ENCODE data around the gene NPAS2. TPM values are rescaled to one million over a fixed set of nuclear protein-coding genes. Genes with fewer than 3 reads are reported as not detected.

NPAS2 gene
- total RNA-seq, 1 experiment from 2014 or later: 20.4 TPM

GRCh38 chr2:101018934-101019333 is 199.0 kb downstream of the NPAS2 start:
- H3K27me3 ChIP-seq (ENCODE audit: insufficient read depth, low read length): no peaks in the 10 kb centered on the region
- no peak overlapping the region for H3K27ac ChIP-seq (ENCODE audit: low read depth, low read length)
- CTCF ChIA-PET: interaction anchor here (1.1 kb wide), 1 partner anchor 199 kb away, joined by 6 read pairs; no protein-coding TSS in a partner anchor
- BruUV-seq (replicated peaks): no TSS peak
- no peaks in the 10 kb centered on the region for H3K9me2 ChIP-seq (ENCODE audit: insufficient read depth)
- no peaks in the 10 kb centered on the region for H3K9me3 ChIP-seq (ENCODE audit: control insufficient read depth in 1 of 2, insufficient read depth in 1 of 2, low read depth in 1 of 2, low read length in 2 of 2)
- H2AFZ ChIP-seq (ENCODE audit: low read depth, low read length, poor library complexity, severe bottlenecking): no peak overlapping the region
- no peaks in the 10 kb centered on the region for H3K79me2 ChIP-seq (ENCODE audit: insufficient read depth, low read length)
- no peaks in the 10 kb centered on the region for H3K4me1 ChIP-seq (ENCODE audit: control insufficient read depth in 1 of 2, insufficient read depth in 2 of 2, low read length in 2 of 2)
- RAD21 ChIA-PET (ENCODE audit: low non-redundant PET in 1 of 2, low total read pairs in 2 of 2, uncharacterized antibody in 2 of 2, unreplicated experiment in 2 of 2): no interaction called here
- no peak for ATAC-seq
- TF ChIP-seq ATF3 (IDR thresholded peaks at IDR 0.05) (no peak), POLR2A (IDR thresholded peaks at IDR 0.05; ENCODE audit: borderline replicate concordance, extremely low read depth, insufficient read depth, insufficient read length) (no peak), SP1 (IDR thresholded peaks at IDR 0.05; ENCODE audit: low read depth) (no peak)
- DNase-seq (ENCODE audit: low read depth, low spot score): no peak
- H3K4me3 ChIP-seq (replicated peaks in 1 of 2; ENCODE audit: low read depth in 1 of 2, low read length in 2 of 2): no peak overlapping the region
- no peak overlapping the region for H3K4me2 ChIP-seq (ENCODE audit: low read length)
- POLR2A ChIA-PET: no interaction called here
- H3K36me3 ChIP-seq (ENCODE audit: control insufficient read depth in 1 of 2, insufficient read depth in 2 of 2, low read length in 2 of 2): peaks cover 33 to 37% of the 10 kb centered on the region in 2 experiments; a peak in 3 of 4 replicates
- intact Hi-C loops (cut with micrococcal nuclease): no loop called here
- H3K9ac ChIP-seq (ENCODE audit: low read length): no peak overlapping the region
- H4K20me1 ChIP-seq (ENCODE audit: insufficient read depth): no peaks in the 10 kb centered on the region

GRCh38 chr2:101022221-101022620 is 202.3 kb downstream of the NPAS2 start:
- intact Hi-C loops (cut with micrococcal nuclease): no loop called here
- Histone ChIP-seq H3K27me3 (ENCODE audit: insufficient read depth, low read length) (no peaks in the 10 kb centered on the region), H3K4me2 (ENCODE audit: low read length) (no peak overlapping the region), H3K79me2 (ENCODE audit: insufficient read depth, low read length) (no peaks in the 10 kb centered on the region), H2AFZ (ENCODE audit: low read depth, low read length, poor library complexity, severe bottlenecking) (no peak overlapping the region), H3K9me3 (ENCODE audit: control insufficient read depth in 1 of 2, insufficient read depth in 1 of 2, low read depth in 1 of 2, low read length in 2 of 2) (no peaks in the 10 kb centered on the region), H3K36me3 (ENCODE audit: control insufficient read depth in 1 of 2, insufficient read depth in 2 of 2, low read length in 2 of 2) (peaks cover 34 to 36% of the 10 kb centered on the region in 2 experiments), H3K4me1 (ENCODE audit: control insufficient read depth in 1 of 2, insufficient read depth in 2 of 2, low read length in 2 of 2) (no peaks in the 10 kb centered on the region), H3K9ac (ENCODE audit: low read length) (no peak overlapping the region), H3K4me3 (replicated peaks in 1 of 2; ENCODE audit: low read depth in 1 of 2, low read length in 2 of 2) (no peak overlapping the region), H3K27ac (ENCODE audit: low read depth, low read length) (no peak overlapping the region), H4K20me1 (ENCODE audit: insufficient read depth) (no peaks in the 10 kb centered on the region), H3K9me2 (ENCODE audit: insufficient read depth) (no peaks in the 10 kb centered on the region)
- ATAC-seq: no peak
- CTCF ChIA-PET: no interaction called here
- POLR2A ChIA-PET: no interaction called here
- no peak for DNase-seq (ENCODE audit: low read depth, low spot score)
- TF ChIP-seq CBX3 (IDR thresholded peaks at IDR 0.05; ENCODE audit: low read depth): no peak
- RAD21 ChIA-PET (ENCODE audit: low non-redundant PET in 1 of 2, low total read pairs in 2 of 2, uncharacterized antibody in 2 of 2, unreplicated experiment in 2 of 2): no interaction called here
- BruUV-seq (replicated peaks): no TSS peak

Data from HCT116 (cell line).